Ecto neural progenitor cell (in vitro differentiated cells): Measurements from ENCODE around the gene NUDT16.

Experiments used
- DNase-seq: peaks from one replicate; pipeline ENCODE4 v3.0.0-alpha.2; 2018; ENCODE audit warnings: low spot score

Gene NUDT16

GRCh38 chr3:131386429-131387165 lies 5.0 kb downstream of the NUDT16 start:
- no peak for DNase-seq

- DNase-seq: no peak
Measured at GRCh38 chr3:131387796-131388489, 6.4 kb downstream of the NUDT16 start.

GRCh38 chr3:131388490-131388799 lies 6.9 kb downstream of the NUDT16 start:
- no peak for DNase-seq

GRCh38 chr3:131390331-131390730 lies 8.8 kb downstream of the NUDT16 start:
- no peak for DNase-seq

- no peak for DNase-seq
Measured at GRCh38 chr3:131393051-131393450, 11.5 kb downstream of the NUDT16 start.

- no peak for DNase-seq
Measured at GRCh38 chr3:131393868-131394267, 12.3 kb downstream of the NUDT16 start.

GRCh38 chr3:131394400-131394799 lies 12.8 kb downstream of the NUDT16 start:
- no peak for DNase-seq

- no peak for DNase-seq
Measured at GRCh38 chr3:131396170-131396569, 14.6 kb downstream of the NUDT16 start.

- no peak for DNase-seq
Measured at GRCh38 chr3:131397889-131398288, 16.3 kb downstream of the NUDT16 start.

- DNase-seq: no peak
Measured at GRCh38 chr3:131401978-131402377, 20.4 kb downstream of the NUDT16 start.

GRCh38 chr3:131402391-131403039 lies 20.9 kb downstream of the NUDT16 start:
- no peak for DNase-seq

- DNase-seq: no peak
Measured at GRCh38 chr3:131403216-131403895, 21.8 kb downstream of the NUDT16 start.

- no peak for DNase-seq
Measured at GRCh38 chr3:131405411-131405810, 23.8 kb downstream of the NUDT16 start.

GRCh38 chr3:131406274-131406673 lies 24.7 kb downstream of the NUDT16 start:
- DNase-seq: no peak

GRCh38 chr3:131417751-131418150 lies 36.2 kb downstream of the NUDT16 start:
- no peak for DNase-seq

GRCh38 chr3:131421301-131421700 lies 39.7 kb downstream of the NUDT16 start:
- no peak for DNase-seq

GRCh38 chr3:131421957-131422498 lies 40.5 kb downstream of the NUDT16 start:
- no peak for DNase-seq

- DNase-seq: no peak
Measured at GRCh38 chr3:131427226-131427625, 45.7 kb downstream of the NUDT16 start.

- DNase-seq: no peak
Measured at GRCh38 chr3:131431754-131432153, 50.2 kb downstream of the NUDT16 start.

GRCh38 chr3:131432441-131432840 lies 50.9 kb downstream of the NUDT16 start:
- DNase-seq: no peak

GRCh38 chr3:131435000-131435399 lies 53.4 kb downstream of the NUDT16 start:
- no peak for DNase-seq
